SHP77 (cell line): ENCODE data around the gene COMMD4.
"Not testable (repeated sequence)": the region's sequence is repeated elsewhere in the genome, so short reads cannot be mapped to it uniquely, and the experiment has no call there.

Experiments
- DNase-seq, 2 experiments: peaks; one replicate each; lab custom pipeline; 2025; lab: John Stamatoyannopoulos, UW

The COMMD4 gene

DNA sequence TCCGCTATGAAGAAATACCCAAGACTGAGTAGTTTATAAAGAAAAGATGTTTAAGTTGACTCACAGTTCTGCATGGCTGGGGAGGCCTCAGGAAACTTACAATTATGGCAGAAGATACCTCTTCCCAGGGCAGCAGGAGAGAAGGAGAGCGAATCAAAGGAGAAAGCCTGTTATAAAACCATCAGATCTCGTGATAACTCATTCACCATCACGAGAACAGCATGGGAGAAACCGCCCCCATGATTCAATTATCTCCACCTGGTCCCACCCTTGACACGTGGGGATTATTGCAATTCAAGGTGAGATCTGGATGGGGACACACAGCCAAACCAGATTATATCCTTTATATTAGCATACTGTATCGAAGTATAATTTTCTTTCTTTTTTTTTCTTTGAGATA lies 3.8 kb upstream of the COMMD4 start:
- DNase-seq, result not testable (repeated sequence)

DNA sequence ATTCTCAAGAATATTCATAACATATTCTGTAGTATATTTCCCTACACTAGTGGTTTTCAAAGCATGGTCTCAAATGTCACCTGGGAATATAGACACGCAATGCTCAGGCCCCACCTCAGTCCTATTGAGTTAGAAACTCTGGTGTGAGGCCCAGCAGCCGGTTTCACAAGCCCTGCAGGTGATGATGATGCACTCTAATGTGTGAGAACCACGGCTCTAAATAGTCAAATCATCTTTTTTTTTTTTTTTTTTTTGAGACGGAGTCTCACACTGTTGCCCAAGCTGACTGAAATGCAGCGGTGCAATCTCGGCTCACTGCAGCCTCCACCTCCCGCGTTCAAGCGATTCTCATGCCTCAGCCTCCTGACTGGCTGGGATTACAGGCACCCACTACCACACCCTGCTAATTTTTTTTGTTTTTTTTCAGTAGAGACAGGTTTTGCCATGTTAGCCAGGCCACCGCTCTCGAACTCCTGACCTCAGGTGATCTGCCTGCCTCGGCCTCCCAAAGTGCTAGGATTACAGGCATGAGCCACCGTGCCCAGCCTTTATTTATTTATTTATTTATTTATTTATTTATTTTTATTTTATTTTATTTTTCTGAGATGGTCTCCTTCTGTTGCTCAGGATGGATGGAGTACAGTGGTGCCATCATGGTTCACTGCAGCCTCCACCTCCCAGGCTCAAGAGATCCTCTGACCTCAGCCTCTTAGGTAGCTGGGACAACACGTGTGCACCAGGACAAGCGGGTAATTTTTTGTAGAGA lies 2.0 kb upstream of the COMMD4 start:
- not testable (repeated sequence) for DNase-seq

DNA sequence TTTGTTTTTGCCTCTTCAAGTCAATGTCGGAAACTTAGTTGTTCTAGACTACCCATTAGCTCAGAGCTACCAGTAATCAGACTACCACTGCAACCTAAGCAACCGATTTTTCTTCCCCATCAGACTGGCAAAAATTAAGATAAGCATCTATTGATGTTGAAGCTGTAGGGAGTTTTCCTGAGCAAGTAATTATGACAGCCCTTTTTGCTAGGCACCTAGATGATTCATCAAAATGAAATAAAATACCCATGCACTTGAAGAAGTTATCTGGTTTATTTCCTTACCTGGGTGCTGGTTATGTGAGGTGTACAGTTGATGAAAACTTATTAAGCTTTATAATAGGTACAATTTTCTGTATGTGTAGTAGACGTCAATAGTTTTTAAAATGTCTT lies 554 bp upstream of the COMMD4 start:
- DNase-seq, result no peak

DNA sequence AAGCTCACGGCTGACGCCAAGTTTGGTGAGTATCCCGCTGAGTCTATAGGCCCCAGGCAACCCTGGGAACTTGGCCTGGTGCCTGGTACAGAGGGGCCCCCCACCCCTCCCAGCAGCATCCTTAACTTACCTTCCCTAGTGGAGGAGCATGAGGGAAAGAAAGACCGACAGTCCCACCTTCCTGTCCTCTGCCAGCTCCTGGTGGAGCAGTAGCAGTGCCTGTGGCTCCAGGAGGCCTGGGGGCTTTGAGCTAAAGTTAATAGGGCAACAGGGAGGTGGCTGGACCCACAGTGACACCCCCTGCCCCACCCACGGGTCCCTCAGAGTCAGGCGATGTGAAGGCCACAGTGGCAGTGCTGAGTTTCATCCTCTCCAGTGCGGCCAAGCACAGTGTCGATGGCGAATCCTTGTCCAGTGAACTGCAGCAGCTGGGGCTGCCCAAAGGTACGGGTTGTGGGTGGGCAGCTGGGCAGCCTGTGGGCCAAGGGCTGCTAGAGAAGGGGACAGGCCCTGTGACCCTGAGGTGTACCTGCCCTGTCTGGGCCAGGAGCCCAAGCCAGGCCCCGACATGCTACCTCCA lies 2.9 kb downstream of the COMMD4 start:
- no peak for DNase-seq

DNA sequence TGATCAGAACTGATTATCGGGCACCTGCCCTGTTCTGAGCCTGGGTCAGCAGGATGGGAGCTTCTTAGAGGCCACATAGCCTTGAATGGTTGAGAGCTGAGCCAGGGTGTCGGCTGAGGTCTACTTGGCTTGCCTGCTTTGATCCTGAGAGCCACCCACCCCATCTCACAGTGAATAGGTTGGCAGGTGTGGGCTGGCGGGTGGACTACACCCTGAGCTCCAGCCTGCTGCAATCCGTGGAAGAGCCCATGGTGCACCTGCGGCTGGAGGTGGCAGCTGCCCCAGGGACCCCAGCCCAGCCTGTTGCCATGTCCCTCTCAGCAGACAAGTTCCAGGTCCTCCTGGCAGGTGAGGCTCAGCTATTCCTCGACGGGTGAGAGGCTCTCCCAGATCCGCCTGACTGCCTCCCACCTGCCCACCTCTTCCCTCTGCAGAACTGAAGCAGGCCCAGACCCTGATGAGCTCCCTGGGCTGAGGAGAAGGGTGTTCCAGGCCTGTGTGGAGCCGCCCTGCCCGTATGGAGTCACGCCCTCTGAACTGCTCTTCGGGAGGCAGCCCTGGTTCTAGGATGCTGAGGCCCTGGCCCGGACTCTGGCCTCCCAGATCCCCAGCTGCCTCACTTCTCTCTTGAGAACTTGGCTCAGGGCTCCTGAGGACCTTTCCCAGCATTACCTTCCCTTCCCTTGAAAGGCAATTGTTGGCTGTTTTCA lies 3.8 kb downstream of the COMMD4 start:
- DNase-seq, result no peak

DNA sequence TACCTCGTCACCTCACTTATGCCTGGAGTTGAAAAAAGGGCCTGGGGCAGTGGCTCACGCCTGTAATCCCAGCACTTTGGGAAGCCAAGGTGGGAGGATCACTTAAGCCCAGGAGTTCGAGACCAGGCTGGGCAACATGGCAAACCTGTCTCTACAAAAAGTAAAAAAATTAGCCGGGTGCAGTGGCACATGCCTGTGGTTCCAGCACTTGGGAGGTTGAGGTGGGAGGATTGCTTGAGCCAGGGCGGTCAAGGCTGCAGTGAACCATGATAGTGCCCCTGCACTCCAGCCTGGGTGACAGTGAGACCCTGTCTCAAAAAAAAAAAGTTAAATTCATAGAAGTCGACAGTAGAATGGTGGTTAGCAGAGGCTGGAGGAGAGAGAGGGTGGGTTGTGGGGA lies 6.4 kb downstream of the COMMD4 start:
- no peak for DNase-seq

DNA sequence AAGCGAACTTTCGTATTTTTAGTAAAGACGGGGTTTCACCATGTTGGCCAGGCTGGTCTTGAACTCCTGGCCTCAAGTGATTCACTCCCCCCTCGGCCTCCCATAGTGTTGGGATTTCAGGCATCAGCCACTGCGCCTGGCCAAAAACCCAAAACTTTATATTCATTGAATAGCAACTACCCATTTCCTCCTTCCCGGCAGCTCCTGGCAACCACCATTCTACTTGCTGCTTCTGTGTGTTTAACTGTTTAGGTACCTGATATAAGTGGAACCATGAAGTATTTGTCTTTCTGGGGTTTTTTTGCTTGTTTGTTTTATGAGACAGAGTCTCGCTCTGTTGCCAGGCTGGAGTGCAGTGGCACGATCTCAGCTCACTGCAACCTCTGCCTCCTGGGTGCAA lies 8.1 kb downstream of the COMMD4 start:
- not testable (repeated sequence) for DNase-seq

DNA sequence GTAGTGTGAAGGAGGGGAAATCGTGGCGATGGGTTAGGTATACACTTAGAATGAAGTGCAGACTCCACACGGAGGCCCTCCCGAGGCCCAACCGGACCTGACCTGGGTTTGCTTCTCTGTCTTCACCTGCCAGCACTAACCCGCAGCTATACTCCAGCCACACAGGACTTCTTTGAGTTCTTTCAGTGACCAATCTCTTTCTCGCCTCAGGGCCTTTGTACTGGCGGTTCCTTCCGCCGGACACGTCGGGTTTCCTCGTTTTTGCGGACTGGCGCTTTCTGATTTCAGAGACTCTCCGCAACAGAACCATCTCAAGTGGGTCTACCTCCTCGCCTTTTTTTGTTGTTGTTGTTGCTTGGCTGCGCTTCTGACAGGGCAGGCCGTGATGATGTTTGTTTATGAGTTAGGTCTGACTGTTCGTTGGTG lies 10.9 kb downstream of the COMMD4 start, which contains the start of gene NEIL1:
NEIL1 (plus strand) TSS at position 244 of the 426 bp plus-strand sequence. CDS start 1,867 bp downstream, outside the sequence.
- DNase-seq, result peak; percentile 2 to 58

DNA sequence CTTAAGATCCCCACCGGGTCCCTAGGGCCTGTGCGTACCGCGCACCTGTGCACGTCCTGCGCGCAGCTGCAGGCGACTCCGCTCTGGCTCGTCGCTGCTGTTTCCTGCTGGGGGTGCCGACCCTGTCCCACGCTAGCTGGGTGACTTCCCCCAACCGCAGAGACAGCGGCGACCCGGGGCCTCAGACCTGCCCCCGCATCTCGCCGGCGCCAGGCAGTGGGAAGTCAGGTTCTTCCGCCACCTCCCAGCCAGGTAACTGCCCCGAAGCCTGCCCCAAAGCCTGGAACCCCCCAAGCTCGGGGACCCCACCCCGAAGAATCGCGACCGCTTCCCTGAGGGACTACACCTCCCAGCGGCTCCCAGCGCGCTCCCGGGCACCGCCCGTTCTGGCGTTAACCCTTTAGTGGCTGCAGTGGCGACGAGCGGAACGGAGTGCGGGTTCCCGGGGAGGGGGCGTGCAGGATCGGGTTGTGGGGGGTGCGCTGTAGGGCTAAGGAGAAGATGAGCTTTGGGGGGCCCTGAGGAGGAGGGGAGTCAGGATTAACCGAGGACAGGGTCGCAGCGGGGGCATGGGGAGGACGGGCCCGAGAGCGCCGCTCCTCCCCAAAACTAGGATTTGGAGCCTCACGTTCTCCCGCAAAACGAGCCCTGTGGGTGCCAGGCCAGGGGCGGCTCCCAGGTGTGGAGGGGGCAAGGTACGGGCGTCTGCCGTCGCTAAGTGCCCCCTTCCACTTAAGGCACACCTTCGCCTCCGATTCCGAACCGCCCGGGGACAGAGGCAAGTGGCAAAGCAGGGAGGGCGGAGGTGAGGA lies 11.6 kb downstream of the COMMD4 start:
- DNase-seq, result peak; percentile 35 to 58

DNA sequence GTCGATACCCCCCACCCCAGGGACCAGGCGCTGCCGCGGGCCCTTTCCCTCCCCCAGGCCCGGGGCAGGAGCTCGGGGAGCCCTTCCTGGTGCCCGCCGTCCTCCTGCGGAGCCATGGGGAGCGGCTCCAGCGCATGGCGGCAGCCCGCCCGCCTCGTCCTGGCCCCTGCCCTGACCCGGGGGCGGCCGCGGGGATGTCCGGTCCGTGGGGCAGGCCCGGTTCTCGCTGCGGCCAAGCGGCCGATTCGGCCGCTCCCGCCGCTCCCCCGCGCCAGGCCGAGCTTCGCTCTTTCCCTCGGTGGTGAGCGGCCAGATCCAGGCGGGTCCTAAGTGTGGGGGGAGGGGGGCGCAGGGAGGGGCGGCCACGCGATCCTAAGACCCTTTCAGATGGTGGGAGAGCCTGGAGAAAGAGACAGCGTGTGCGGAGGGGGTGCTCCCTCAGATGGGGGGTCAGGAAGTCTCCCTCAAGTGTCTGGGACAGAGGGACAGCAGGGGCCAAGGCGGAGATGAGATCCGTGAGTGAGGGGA lies 12.2 kb downstream of the COMMD4 start:
- DNase-seq, result no peak

DNA sequence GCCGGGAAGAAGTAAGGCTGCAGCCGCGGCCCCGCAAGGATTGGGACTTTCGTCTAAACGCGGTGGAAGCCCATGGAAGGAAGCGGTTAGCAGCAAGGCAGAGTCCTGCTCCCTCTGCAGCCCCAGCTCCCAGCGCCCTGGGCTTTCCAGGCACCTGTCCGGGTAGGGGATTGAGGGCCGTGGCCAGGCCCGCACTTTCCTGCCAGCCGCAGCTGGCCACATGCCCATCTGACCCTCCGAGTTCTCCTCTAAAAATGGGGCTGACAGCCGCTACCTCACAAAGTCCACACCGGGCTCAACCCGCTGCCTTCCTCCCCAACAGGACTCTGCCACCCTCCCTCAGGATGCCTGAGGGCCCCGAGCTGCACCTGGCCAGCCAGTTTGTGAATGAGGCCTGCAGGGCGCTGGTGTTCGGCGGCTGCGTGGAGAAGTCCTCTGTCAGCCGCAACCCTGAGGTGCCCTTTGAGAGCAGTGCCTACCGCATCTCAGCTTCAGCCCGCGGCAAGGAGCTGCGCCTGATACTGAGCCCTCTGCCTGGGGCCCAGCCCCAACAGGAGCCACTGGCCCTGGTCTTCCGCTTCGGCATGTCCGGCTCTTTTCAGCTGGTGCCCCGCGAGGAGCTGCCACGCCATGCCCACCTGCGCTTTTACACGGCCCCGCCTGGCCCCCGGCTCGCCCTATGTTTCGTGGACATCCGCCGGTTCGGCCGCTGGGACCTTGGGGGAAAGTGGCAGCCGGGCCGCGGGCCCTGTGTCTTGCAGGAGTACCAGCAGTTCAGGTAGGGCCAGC lies 12.9 kb downstream of the COMMD4 start:
- DNase-seq, result peak in 1 of 2 experiments; percentile 11

DNA sequence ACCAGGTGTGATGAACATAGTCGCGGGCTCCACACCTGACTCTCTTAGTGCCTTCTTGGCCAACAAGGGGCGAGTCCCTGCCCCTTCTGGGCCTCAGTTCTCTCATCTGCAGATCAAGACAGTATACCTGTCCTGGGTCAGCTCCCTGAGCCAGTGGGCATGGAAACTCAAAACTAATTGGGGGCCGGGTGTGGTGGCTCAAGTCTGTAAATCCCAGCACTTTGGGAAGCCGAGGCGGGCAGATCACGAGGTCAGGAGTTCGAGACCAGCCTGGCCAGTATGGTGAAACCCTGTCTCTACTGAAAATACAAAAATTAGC lies 13.4 kb downstream of the COMMD4 start:
- DNase-seq, result not testable (repeated sequence)

DNA sequence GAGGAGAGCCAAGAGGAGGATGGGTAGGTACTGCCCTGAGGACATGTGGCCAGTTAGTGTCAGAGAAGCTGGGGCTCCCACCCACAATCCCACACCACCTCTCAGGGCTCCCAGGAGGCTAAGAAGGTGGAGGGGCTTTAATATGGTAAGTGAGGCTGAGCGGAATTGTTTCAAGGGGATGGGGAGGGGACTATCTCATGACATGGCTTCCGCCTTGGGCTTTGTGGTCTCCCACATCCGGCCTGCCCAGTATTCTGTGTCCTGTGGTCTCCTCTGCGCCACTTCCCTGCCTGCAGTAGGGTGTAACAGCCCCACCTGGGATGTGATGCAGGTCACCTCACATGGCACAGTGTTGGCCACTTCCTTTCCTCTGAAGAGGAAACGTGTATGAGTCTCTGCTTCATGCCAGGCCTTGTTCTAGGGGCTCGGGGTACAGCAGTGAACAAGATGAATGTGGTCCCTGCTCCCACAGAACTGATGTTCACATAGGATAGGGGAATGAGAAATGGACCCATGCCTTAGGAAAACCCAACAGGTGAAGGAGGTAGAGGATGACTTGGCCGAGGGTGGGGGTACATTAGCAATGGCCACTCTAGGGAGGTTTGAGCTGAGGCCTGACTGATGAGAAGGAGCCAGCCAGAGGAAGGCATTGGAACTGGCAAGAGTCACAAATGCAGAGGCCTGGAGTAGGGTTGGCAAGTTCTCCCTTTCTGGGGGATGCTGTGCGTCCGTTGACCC lies 14.2 kb downstream of the COMMD4 start:
- DNase-seq, result no peak

DNA sequence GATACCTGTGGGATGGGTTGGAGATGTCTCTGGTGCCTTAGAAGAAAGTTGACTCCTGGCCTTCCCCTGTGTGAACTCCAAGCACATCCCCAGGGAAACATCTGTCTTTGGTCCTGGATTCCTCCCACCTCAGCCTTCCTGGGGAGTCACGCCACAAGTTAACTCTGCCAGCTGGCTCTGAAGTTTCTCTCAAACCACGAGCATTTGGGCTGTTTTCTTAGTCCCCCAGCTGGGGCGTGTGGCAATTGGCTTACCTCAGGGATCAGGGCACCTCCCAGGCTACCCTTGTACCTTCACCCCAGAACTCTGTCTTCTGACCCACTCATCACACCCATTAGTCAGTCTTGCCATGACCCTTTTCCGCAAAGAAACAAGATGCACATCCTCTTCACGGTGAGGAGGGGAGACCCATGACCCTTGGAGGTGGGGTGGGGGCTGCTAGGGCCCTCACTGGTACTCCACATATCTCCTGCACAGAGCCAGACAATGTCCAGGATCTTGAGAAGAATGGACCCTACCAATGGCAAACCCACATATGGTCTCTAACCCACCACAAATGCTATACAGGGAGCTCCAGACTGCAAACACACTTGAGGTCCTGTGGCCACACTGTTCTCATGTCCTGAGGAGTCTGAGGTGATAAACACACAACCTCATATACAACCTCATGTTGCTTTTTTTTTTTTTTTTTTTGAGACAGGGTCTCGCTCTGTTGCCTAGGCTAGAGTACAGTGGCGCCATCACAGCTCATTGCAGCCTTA lies 14.9 kb downstream of the COMMD4 start:
- no peak for DNase-seq

DNA sequence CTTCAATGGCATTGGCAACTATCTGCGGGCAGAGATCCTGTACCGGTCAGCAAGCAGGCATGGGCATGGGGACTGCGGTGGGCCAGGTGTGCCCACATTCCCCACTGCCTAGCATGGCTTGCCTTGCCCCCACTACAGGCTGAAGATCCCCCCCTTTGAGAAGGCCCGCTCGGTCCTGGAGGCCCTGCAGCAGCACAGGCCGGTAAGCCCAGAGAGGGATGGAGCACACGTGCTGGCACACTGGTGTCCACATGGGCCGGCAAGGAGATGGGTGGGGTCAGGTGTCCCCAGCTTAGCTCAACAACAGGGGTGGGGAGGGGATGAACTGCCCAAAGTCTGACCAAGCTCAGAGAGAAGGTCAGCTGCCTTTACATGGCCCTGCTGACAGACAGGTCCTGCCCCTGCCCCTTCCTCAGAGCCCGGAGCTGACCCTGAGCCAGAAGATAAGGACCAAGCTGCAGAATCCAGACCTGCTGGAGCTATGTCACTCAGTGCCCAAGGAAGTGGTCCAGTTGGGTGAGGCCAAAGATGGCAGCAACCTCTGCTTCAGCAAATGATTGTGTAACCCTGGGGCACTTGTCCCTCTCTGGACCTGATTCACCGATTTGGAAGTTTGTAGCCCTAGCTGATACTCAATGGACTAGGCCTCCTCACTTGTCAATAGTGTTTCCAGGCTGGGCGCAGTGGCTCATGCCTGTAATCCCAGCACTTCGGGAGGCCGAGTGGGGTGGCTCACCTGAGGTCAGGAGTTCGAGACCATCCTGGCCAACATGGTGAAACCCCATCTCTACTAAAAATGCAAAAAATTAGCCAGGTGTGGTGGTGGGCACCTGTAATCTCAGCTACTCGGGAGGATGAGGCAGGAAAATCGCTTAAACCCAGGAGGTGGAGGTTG lies 16.6 kb downstream of the COMMD4 start:
- no peak for DNase-seq

DNA sequence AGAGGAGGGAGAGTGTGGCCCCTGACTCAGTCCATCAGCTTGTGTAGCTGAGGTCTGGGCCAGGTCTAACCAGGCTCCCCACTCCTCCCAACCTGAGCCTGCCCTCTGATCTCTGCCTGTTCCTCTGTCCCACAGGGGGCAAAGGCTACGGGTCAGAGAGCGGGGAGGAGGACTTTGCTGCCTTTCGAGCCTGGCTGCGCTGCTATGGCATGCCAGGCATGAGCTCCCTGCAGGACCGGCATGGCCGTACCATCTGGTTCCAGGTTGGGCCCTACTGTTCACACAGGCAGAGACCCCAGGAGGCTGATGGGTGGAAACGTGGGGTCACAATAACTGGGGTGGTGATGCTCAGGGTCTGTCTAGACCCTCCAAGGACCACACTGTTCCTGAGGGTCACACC lies 17.7 kb downstream of the COMMD4 start:
- DNase-seq, result no peak

DNA sequence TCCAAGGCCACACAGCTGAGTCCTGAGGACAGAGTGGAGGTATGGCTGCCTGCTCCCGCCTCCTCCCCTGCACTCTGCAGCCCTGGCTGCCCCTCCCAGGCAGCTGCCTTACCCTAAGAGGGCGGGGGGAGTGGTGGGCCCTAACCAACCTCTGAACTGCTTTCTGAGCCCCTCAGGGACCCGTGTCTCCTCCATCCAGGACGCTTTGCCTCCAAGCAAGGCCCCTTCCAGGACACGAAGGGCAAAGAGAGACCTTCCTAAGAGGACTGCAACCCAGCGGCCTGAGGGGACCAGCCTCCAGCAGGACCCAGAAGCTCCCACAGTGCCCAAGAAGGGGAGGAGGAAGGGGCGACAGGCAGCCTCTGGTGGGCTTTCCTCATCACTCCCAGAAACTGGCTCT lies 18.6 kb downstream of the COMMD4 start:
- no peak for DNase-seq

DNA sequence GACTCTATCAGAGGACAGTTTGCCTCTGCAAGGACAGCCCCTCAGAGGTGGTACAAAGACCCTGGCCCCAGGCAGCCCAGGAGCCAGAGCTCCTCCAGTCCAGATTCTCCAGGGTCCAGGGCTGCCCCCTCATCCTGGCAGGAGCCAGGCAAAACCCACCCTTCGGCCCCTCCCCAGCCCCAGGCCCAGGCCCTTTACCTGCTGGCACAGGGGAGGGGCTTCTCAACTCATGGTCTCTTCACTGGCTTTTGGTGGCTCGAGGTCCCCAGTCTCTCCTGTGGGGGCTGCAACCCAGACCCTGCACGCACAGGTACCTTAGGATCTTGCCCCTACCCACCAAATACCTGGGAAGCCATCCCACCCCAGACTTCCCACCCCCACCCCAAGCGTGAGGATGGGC lies 19.5 kb downstream of the COMMD4 start:
- DNase-seq, result no peak

DNA sequence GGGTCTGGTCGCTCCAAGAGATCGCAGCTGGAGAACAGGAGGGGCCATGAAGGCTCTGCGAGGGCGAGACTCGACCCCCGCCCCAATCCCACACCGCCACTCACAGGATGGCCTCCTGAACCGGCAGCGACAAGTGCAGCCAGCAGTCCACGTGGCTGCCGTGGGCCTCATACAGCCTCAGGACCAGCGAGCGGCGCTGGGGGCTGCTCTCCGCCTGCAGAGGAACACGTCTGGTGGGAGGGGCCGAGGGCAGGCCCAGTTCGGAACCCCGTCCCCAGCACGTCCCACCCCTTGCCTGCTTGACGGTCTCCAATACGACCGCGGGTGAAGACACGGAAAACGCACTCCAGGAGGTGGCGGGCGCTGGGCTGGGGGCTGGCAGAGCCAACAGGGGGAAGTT lies 20.1 kb downstream of the COMMD4 start:
- DNase-seq, result no peak
